ENCODE results near the gene TEX13C. TPM values are rescaled to one million over a fixed set of nuclear protein-coding genes. Genes with fewer than 3 reads are reported as not detected.

TEX13C gene
- total RNA-seq, 1 experiment from 2014 or later = not detected

- no peak overlapping the region for H3K4me3 Mint-ChIP-seq (ENCODE audit: low read depth, unreplicated experiment)
- CTCF ChIA-PET = no interaction called here
- H3K36me3 Mint-ChIP-seq (ENCODE audit: insufficient read depth, unreplicated experiment) = no peaks in the 10 kb centered on the region
- intact Hi-C loops (cut with micrococcal nuclease; ENCODE audit: unreplicated experiment) = no loop called here
- no peaks in the 10 kb centered on the region for H3K4me1 Mint-ChIP-seq (ENCODE audit: low read depth, unreplicated experiment)
- no TSS peak for BruUV-seq (replicated peaks)
- H3K27ac Mint-ChIP-seq (ENCODE audit: unreplicated experiment) = no peak overlapping the region
- no peak for DNase-seq
- H3K9me3 Mint-ChIP-seq (ENCODE audit: low read depth, unreplicated experiment) = peaks cover 2% of the 10 kb centered on the region
- no peak for TF ChIP-seq CTCF (IDR thresholded peaks at IDR 0.05; ENCODE audit: unreplicated experiment)
- H3K27me3 Mint-ChIP-seq (ENCODE audit: unreplicated experiment) = no peaks in the 10 kb centered on the region
Measured at GRCh38 chrX:125326599-125326998, 6.9 kb downstream of the TEX13C start.

GRCh38 chrX:125327891-125328290 is 8.2 kb downstream of the TEX13C start:
- H3K9me3 Mint-ChIP-seq (ENCODE audit: low read depth, unreplicated experiment) = peaks cover 2% of the 10 kb centered on the region
- no peaks in the 10 kb centered on the region for H3K36me3 Mint-ChIP-seq (ENCODE audit: insufficient read depth, unreplicated experiment)
- no peak for TF ChIP-seq CTCF (IDR thresholded peaks at IDR 0.05; ENCODE audit: unreplicated experiment)
- no peaks in the 10 kb centered on the region for H3K27me3 Mint-ChIP-seq (ENCODE audit: unreplicated experiment)
- H3K4me1 Mint-ChIP-seq (ENCODE audit: low read depth, unreplicated experiment) = no peaks in the 10 kb centered on the region
- CTCF ChIA-PET = no interaction called here
- H3K4me3 Mint-ChIP-seq (ENCODE audit: low read depth, unreplicated experiment) = no peak overlapping the region
- no peak overlapping the region for H3K27ac Mint-ChIP-seq (ENCODE audit: unreplicated experiment)
- intact Hi-C loops (cut with micrococcal nuclease; ENCODE audit: unreplicated experiment) = no loop called here
- no peak for DNase-seq
- BruUV-seq (replicated peaks) = no TSS peak

GRCh38 chrX:125333583-125333982 is 13.9 kb downstream of the TEX13C start:
- no TSS peak for BruUV-seq (replicated peaks)
- Mint-ChIP-seq H3K36me3 (ENCODE audit: insufficient read depth, unreplicated experiment) (no peaks in the 10 kb centered on the region), H3K4me1 (ENCODE audit: low read depth, unreplicated experiment) (no peaks in the 10 kb centered on the region), H3K4me3 (ENCODE audit: low read depth, unreplicated experiment) (no peak overlapping the region), H3K9me3 (ENCODE audit: low read depth, unreplicated experiment) (peaks cover 5% of the 10 kb centered on the region), H3K27ac (ENCODE audit: unreplicated experiment) (no peak overlapping the region), H3K27me3 (ENCODE audit: unreplicated experiment) (no peaks in the 10 kb centered on the region)
- intact Hi-C loops (cut with micrococcal nuclease; ENCODE audit: unreplicated experiment) = no loop called here
- no peak for DNase-seq
- TF ChIP-seq CTCF (IDR thresholded peaks at IDR 0.05; ENCODE audit: unreplicated experiment) = no peak
- CTCF ChIA-PET = no interaction called here

DNA sequence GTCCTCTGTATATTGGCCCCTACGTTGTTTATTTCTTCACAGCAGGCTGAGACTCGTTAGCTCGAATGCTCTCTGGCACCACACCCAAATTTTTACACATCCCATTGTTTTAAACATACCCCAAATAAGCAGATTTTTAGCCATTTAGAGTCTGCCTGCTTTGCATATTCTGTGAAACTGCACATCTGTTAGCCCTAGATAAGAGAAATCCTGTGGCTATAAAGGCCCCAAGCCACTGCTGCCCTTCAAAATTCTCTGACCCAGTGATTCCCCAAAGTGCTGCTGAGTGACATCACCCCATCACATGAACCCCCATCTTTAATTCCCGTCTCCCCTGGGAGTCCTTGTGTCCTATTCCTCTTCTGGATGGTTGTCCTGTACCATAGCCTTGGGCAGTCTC is 20.8 kb downstream of the TEX13C start:
- no peaks in the 10 kb centered on the region for H3K27me3 Mint-ChIP-seq (ENCODE audit: unreplicated experiment)
- BruUV-seq (replicated peaks) = no TSS peak
- intact Hi-C loops (cut with micrococcal nuclease; ENCODE audit: unreplicated experiment) = no loop called here
- no peak for TF ChIP-seq CTCF (IDR thresholded peaks at IDR 0.05; ENCODE audit: unreplicated experiment)
- peaks cover 3% of the 10 kb centered on the region for H3K9me3 Mint-ChIP-seq (ENCODE audit: low read depth, unreplicated experiment)
- no peaks in the 10 kb centered on the region for H3K4me1 Mint-ChIP-seq (ENCODE audit: low read depth, unreplicated experiment)
- no peak for DNase-seq
- no peak overlapping the region for H3K27ac Mint-ChIP-seq (ENCODE audit: unreplicated experiment)
- no peaks in the 10 kb centered on the region for H3K36me3 Mint-ChIP-seq (ENCODE audit: insufficient read depth, unreplicated experiment)
- CTCF ChIA-PET = no interaction called here
- no peak overlapping the region for H3K4me3 Mint-ChIP-seq (ENCODE audit: low read depth, unreplicated experiment)

- Mint-ChIP-seq H3K9me3 (ENCODE audit: low read depth, unreplicated experiment) (peaks cover 10% of the 10 kb centered on the region), H3K36me3 (ENCODE audit: insufficient read depth, unreplicated experiment) (no peaks in the 10 kb centered on the region), H3K4me3 (ENCODE audit: low read depth, unreplicated experiment) (no peak overlapping the region), H3K4me1 (ENCODE audit: low read depth, unreplicated experiment) (no peaks in the 10 kb centered on the region), H3K27me3 (ENCODE audit: unreplicated experiment) (no peaks in the 10 kb centered on the region), H3K27ac (ENCODE audit: unreplicated experiment) (no peak overlapping the region)
- no peak for TF ChIP-seq CTCF (IDR thresholded peaks at IDR 0.05; ENCODE audit: unreplicated experiment)
- CTCF ChIA-PET = no interaction called here
- intact Hi-C loops (cut with micrococcal nuclease; ENCODE audit: unreplicated experiment) = no loop called here
- no peak for DNase-seq
- no TSS peak for BruUV-seq (replicated peaks)
Measured at GRCh38 chrX:125374169-125374568, 54.5 kb downstream of the TEX13C start.

All from Calu3 (cell line).